Activated T-helper 9 cell treated with anti-CD3 and anti-CD28 coated beads, Interleukin-2, amount 50 U/mL, for 16 hours (primary cell): ENCODE measurements around the gene GCN1.
A peak's percentile ranks its signal among the peaks of the same experiment; 100 is the strongest.

ENCODE experiments used
- DNase-seq: peaks from one replicate; pipeline ENCODE4 v3.0.0-alpha.2; 2020; ENCODE audit warnings: low read depth

GCN1 gene

DNA sequence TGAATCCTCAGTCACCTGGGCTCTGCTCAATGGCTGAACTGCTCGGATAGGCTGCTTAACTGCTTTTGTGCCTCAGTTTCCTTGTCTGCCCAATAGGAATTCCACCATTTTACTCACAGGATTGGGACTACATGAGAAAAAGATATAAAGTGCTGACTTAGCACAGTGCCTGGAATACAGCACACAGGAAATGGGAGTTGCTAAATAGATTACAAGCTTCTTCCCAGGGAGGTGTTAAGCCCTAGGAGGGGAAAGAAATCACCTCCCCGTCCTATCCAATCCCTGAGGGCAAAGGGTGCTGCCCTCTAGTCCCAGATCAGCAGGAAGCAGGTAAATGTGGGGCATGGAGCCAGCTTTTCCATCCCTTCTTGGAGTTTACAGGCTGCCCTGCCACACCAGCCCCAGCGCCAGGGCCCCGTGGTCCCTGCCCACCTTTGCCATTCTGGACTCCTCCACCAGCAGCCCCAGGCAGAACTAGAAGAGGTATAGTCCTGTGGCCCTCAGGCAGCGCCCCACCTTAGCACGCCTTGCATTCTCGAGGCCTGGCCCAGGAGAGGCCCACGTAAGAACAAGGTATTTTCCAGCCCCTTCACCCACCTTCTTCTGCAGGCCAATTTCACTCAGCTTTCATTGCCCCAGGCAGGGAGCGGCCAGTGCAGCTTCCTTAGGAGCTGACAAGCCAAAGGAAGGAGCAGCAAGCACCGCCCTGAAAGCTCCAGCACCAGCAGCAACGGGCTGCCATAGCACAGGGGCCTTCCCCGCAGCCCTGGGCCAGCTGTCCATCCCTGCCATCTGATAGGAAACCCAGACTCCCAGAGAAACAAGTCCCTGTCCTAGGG lies 35.2 kb upstream of the GCN1 start:
- DNase-seq: no peak

DNA sequence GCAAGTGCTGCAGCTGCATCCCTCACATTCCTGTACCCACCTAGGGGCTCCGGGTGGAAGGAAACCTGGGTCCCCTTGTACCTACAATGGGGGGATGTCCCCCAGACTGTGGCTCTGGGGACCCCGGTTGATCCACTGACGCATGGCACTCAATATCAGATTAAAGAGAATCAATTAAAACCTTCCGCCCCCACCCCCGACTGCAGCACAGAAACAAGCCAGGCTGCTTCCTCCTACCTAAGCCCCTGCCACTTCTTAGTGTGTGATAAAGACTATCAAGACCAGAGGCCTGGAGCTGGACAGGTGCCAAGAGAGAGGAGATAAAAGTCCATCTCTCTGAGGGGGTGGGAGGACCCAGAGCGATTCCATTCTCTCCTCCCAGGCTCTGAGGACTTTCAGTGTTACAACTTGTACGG lies 34.6 kb upstream of the GCN1 start:
- DNase-seq: no peak

DNA sequence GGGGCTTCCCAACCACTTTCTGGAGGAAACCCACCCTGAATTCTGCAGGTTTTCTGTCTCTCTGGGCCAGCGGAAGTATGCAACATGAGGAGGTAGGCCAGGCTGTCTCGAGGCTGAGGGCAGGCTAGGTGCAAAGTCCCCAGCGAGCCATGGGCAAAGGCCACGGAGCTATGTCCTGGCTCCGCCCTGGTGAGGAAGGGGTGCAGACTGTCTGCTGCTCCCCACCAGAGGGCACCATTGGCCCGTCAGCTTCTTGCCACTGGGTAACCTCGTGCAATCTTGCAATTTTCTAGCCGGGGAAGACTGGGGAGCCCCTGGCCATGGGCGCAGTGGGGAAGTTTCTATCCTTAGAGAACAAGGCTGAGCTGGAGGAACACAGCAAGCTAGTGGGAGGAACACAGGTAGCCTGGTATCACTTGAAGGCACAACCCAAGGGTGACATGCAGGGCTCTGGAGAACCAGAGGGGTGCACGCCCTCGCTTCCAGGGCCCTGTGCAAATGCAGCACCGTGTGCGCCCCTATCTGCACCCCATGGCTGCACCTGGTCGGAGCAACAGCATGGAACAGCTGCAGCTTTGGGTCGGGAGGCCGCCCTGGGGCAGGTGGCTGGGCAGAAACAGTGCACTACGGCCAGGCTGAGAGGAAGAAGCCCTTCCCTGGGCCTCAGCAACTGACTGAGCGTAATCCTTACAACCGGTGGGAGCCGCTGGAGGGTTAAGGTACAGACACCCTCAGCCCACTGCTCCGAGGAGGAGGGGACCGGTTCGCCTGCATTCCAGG lies 34.0 kb upstream of the GCN1 start:
- DNase-seq: peak; percentile 81

DNA sequence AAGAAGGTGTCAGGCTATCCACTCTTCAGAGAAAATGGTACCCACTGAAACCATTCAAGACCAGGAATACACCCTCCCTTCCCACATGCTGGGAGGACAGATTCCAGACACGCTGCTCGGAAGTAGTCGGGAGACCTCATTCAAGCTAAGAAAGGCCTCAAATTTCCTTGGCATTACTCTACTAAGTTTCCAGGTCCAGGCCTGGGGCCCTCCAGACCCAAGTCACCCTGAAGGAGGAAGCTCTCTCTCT lies 33.5 kb upstream of the GCN1 start:
- DNase-seq: no peak

DNA sequence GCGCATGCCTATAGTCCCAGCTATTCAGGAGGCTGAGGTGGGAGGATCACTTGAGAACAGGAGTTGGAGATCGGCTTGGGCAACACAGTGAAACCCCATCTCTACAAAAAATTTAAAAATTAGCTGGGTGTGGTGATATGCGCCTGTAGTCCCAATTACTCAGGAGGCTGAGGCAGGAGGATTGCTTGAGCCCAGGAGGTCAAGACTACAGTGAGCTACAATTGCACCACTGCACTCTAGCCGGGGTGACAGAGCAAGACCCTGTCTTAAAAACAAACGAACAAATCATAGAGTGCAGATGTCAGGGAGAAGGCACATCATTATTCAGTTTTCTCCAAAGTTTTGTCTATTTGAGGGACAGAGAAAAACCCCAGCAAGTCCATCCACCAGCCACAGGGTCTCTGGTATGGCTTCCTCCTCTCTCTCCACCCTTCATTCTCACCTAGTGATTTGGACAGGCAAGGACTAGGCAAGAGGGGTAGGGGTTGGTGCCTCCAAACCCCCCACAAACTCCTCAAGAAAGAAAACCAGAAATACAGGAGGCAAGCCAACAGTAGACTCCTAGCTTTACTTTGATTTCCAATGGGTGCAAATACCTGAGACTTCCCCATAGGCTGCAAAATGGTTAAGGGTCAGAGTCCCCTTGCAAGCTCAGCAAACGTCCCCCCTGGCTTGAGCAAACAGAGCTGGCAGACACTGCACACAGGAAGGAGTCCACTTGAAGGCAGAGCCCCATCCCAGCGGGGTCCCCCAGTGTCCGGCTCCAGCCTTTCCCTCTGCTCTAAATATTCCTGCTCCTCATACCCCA lies 32.9 kb upstream of the GCN1 start:
- DNase-seq: no peak

DNA sequence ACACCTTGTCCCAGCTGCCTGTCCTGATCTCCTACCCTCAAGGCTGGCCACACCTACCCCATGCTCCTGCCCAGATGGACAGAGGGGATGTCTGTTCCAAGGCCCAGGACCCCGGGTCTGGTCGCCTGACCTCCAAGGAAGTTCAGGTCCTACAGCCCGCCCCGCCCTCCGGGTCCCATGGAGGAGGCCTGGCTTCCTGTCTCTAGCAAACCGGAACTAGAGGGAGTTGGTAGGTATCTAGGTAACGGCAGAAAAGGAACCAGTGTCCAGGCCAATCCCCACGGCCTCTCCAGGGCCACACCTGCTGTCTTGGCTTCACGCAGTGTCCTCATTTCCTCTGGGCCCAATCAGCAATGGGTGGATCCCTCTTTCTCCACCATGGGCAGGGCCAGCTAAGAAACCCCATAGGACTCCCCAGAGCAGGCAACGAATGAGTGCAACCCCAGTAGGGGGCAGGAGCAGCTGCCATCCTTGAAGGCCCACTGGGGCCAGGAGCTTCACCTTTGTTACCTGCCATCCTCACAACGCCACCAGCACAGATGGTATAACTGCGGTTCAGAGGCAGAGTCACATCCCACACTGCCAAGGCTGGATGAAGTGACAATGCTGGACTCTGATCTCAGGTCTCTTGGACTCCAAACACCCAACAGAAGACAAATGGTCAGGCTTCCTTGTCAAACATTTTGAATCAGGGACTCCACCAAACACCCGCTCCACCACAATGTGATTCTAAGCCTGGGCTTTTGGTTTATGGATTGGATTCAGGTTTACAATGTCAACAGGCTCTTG lies 31.5 kb upstream of the GCN1 start:
- no peak for DNase-seq

DNA sequence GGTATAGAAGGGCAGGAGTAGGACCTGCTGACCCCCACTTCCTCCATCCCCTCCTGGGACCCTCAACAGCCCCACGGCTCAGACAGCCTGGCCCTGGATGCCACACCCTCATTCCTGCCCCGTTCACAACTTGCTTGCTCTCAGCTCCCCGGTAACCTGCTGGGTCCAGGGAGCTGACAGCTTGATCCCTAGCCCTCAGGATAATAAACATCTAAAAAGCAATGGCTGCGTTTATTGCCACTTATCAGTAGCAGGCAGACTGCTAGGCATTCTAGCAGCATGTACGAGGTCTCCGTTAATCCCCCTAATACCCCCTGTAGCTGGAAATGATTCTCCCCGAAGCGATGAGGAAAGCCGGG lies 30.7 kb upstream of the GCN1 start:
- DNase-seq: no peak

DNA sequence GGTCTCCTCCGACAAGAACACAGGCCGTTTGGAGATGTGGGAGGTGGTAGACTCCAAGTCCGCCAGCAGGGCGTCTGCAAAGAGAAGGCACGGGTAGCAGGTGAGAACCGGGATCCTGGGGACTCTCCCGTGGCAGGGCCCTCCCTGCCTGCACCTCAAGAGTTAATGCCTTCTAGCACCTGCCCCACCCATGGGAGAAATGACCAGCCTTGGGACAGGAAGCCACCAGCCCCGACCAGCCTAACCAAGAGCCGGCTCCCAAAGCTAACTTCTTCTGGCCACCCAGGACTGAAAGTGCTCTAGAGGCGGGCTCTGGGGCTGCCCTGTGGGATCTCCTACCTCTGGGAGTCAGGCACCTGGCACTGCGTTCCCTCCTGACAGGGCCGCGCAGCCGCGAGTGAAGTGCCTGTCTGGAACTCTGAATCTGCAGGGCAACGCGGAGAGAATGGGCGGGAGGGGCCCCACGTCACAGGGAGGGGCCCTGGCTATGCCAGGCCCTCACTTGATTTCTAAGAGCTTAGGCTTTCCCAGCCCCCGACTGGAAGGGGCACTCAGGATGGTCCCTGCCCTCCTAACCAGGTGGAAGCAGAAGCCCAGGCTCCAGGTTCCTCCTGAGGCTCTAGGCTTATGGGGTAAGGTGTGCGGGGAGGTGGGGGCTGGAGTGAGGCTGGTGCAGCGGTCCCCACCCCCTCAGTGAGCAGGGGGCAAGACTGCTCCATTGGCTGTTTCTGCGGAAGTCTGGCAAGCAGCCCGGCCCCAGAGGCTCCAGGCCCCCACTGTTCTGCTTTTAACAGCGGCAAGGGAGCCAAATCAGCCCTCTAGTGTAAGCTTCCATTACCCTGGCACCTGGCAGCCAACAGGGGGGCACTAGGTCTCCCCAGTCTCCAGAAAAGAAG lies 30.0 kb upstream of the GCN1 start:
- DNase-seq: no peak

DNA sequence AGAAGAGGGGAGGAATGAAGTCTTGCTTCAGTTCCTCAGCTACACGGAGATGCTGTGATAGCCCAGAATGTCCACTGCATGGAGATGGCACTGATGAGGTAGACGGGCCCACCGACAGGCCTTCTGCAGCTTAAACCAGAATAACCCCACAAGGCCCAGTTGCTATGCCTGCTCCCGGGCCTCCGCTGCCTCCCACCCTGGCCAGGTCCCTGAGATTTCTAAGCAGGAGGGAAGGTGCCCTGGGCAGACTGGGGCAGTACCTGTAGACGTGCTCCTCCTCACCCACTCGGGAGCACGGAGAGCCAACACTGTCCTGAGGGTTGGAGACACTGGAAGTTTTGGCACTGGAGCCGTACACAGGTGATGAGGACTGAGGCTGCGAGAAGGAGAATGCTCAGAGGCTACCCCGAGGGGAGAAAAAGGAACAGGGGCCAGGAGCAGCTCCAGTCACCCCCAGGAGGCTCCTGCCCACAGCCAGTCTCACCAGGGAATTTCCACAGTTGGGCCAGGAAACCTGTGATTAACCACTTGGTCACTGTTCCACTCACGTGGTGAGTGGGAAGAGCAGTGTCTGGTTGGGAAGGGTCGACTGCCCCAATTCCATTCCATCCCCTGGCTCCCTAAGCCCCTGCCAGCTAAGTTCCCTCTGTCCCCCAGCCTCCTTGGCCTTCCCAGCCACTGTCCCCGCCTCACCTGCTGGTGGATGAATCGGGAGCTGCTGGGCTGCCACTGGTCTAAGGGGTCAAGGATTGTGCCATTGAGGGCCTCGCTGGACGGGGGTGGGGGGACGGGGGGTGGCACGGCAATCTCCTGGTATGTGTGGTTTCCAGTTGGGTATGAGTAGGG lies 29.2 kb upstream of the GCN1 start:
- no peak for DNase-seq

DNA sequence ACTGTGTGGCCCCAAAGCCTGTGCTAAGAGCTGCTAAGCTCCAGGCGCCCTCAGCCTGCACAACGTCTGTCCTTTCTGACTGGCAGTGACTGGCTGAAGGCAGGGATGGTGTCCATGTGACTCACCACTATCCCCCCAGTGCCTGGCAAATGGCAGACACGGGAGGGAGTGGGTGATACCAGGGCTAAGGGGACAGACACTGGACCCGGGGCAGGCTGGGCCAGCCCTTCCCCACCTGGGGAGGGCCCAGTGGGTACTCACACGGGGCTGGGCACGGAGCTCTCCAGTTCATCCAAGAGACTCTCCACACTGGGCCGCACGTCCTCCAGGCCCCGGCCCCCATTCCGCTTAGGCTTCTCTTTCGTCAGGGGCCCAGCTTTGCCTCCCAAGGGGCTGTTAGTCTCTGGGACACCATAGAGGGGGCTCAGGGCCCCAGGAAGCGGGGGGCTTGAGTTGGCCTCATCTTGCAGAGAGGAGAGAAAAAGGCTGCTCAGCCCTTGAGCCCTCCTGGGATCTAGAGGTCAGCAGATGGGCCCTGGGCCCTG lies 27.8 kb upstream of the GCN1 start:
- DNase-seq: no peak

DNA sequence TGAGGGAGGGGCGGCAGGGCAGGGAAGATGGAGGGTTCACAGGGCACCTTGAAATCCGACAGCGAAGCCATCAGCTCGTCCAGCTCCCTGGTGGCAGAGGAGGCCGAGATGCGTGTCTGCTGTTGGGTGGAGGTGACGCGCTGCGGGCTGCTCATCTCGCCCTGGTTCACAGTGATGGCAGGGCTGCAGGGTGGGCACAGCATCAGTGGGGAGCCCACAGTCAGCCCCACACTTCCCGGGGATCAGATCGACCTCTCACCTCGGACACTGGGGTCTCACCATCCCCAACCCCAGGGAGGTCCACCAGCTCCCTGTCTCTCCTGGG lies 27.0 kb upstream of the GCN1 start:
- DNase-seq: no peak

DNA sequence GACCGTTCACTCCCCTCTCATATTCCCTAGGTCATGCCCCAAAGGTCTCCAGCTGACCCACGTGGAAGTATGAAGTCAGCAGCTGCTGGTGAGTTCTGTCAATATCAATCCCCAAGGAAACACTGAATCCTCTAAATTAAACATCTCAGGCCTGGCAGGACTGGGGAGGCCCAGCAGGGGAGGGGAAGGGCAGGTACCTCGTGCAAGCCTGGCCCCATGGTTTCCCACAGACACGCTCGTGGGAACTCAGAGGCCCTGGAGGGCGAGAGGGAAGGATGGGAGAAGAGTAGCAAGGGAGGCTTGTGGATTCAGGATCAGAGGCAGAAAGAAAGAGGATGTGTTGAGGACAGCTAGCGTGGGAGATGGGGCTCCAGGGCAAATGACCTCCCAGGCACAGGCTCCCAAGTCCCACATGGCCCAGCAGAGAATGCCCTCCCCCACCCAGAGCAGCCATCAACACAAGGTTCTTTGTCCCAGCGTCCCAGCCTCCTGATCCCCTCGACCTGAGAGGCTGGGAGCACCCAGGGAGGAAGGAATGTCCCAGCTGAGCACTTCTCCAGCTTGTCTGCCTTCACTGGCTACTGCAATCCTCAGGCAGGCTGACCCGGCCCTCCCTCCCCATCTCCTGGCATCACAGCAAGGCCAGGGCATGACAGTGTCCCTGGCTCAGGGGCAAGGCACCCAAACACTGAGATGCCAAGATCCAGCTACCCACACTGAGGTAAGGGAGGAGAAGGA lies 26.5 kb upstream of the GCN1 start:
- DNase-seq: no peak

DNA sequence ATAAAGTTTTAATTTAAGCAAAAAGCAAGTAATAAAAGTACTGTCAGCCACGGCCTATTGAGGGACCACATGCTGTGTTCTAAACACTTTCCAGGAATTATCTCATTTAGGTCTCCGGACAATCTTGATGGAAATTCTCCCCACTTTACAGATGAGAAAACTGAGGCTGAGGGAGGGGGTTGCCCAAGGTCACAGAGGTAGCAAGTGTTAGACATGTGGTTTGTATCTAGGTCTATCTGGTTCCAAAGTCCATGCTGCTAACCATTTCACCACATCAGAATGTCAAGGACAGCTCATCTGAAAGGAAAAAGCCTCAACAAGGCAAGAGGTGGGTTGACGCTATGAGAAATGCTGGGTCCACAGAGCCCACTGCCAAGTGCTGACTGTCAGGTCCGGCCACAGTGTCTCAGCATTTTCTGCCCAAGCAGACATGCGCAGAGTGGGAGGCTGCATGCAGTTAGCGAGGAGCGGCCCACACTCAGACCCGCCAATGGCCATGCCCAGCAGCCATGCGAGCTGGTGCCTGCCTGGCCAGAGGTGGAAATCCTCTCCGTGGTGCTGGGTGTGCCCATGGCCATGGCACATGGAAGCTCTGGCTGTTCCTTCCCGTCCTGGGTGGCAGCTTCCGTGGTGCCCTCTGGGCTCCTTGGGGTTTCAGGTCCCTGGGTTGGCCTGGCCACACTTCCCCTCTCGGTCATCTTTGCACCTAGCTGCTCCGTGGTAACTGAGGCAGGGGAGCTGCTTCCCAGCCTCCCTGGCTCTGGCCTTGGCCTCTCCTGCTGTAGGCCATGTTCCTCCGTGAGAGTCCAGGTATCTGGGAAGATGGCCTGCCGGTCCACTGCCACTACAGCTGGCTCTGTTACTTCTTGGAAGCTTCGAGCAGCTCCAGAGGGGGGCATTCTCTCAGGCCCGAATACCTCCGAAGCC lies 24.4 kb upstream of the GCN1 start:
- DNase-seq: no peak

DNA sequence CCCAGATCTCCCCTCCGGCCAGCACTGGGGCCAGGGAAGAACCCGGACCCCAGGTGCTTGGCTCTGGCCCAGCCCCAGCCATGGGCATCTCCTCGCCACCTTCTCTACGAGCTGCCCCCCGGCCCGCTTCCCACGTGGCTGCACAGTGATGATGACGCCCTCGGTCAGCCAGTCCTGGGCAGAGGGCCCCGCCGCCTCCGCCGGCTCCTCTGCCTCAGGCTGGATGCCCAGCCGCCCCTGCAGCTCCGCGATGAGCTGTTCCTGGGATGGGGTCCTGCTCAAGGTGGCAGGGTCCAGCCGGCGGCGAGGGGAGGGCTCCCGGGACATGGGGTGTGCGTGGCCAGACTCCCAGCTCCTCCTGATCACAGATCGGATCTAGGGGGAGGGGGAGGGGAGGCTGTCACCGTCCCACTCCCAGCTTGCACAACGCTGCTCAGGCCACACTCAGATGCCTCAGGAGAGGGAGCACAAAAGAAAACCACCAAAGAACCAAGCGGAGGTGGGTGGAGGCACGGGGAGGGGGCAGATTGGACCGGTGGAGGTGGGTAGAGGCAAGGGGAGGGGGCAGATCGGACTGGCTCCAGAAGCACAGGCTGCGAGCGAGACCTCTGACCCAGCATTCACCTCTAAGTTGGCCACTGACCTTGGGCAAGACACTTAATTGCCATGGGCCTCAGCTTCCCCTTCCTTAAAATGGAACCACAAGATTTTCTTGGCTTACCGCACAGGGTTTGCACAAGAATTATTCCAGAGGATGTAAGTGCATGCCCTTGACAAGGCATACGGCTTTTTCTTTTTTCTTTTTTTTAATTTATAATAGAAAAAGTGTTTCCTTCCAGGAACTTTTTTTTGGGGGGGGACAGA lies 22.5 kb upstream of the GCN1 start:
- DNase-seq: no peak

DNA sequence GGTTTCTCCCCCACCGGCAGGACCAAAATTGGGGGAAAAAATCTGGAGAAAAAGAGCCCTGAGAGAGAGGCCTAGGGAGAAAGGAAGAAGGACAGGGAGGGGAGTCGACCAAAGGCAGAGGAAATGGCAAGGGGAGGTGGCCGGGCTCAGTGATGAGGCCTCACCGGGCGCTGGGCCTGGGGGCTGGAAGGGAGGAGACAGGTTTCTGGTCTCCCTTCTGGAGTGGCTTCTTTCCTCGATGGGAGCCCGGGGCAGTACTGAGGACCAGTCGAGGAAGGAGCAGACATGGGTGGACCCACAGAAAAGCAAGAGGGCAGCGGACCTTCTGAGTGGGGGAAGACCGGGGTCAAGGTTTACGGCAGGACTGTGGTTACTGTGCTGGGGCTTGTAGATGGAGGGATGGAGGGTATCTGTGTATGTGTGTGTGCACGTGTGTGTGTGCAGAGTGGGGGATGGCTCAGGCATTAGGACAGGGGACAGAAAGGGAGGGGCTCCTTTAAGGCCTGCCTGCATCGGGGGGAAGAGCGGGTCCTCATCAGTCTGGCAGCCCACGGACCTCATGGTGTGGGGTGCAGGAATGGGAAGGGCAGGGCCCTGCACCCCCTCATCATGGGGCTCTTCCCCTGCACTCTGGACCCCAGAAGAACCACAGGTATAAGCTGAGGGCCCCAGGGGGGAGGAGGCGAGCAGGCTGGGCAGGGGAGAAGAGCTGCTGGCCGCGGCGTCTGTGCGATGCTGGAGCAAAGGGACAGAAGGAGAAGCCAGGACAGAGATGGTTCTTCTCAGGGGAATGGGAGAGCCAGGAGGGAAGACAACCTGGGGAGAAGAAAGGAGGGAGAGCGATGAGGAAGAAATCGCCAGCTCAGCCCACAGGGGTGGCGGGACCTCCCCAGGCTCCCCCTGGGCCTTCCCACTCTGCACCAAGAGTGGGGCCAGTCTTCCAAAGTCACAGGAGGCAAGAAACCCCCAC lies 21.5 kb upstream of the GCN1 start:
- DNase-seq: no peak

DNA sequence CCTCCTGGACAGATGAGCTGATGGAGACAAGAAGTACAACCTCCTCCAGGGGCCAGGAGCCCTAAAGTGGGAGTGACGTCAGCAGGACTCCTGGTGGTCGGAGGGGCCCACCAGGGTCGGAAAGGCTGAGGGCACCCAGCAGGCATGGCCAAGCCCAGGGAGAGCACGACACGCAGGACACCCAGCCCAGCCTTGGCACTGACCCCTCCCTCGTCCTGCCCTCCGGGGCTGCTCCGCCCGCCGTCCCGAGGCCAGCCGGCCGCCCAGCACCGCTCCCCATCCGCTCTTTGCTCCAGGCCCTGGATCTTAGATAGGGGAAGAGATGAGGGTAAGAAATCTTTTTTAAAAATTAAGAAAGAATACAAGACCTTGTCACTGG lies 20.8 kb upstream of the GCN1 start:
- DNase-seq: no peak
